ENCODE measurements around the gene DNAI1.
"Not testable (repeated sequence)": the region's sequence is repeated elsewhere in the genome, so short reads cannot be mapped to it uniquely, and the experiment has no call there.

DNA sequence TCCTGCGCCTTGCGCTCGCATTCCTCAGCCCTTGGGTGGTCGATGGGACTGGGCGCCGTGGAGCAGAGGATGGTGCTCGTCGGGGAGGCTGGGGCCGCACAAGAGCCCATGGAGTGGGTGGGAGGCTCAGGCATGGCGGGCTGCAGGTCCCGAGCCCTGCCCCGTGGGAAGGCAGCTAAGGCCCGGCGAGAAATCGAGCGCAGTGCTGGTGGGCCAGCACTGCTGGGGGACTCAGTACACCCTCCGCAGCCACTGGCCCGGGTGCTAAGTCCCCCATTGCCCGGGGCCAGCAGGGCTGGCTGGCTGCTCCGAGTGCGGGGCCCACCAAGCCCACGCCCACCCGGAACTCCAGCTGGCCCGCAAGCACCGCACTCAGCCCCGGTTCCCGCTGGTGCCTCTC lies 24.1 kb downstream of the DNAI1 start:
- TF ChIP-seq, protein P1, sequence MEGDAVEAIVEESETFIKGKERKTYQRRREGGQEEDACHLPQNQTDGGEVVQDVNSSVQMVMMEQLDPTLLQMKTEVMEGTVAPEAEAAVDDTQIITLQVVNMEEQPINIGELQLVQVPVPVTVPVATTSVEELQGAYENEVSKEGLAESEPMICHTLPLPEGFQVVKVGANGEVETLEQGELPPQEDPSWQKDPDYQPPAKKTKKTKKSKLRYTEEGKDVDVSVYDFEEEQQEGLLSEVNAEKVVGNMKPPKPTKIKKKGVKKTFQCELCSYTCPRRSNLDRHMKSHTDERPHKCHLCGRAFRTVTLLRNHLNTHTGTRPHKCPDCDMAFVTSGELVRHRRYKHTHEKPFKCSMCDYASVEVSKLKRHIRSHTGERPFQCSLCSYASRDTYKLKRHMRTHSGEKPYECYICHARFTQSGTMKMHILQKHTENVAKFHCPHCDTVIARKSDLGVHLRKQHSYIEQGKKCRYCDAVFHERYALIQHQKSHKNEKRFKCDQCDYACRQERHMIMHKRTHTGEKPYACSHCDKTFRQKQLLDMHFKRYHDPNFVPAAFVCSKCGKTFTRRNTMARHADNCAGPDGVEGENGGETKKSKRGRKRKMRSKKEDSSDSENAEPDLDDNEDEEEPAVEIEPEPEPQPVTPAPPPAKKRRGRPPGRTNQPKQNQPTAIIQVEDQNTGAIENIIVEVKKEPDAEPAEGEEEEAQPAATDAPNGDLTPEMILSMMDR (IDR thresholded peaks at IDR 0.05; ENCODE audit: low read length): not testable (repeated sequence)
- TF ChIP-seq EZH2 (IDR thresholded peaks at IDR 0.05; ENCODE audit: borderline replicate concordance, low read length): not testable (repeated sequence)

All from OCI-LY1 (cell line).